Osteoblast (primary cell): ENCODE data around the gene LPXN. TPM values are rescaled to one million over a fixed set of nuclear protein-coding genes. Genes with fewer than 3 reads are reported as not detected.

Source experiments
- DNase-seq: peaks from one replicate; pipeline ENCODE4 v3.0.0; 2011; ENCODE audit warnings: low spot score, mixed read lengths; ENCODE audit not compliant: insufficient read length; ENCODE audit errors: missing footprints
- H2AFZ ChIP-seq: 2 replicates; pipeline ENCODE4 v1.6.0; 2011; ENCODE audit warnings: mild to moderate bottlenecking, low read length
- H3K27ac ChIP-seq: 2 replicates; pipeline ENCODE4 v1.5.1; 2011; ENCODE audit warnings: mild to moderate bottlenecking, low read depth, low read length, moderate library complexity
- H3K27me3 ChIP-seq: 2 replicates; pipeline ENCODE4 v1.6.0; 2012; ENCODE audit warnings: mild to moderate bottlenecking, control low read depth, inconsistent platforms, low read length, moderate library complexity; ENCODE audit not compliant: insufficient read depth
- H3K36me3 ChIP-seq: 2 replicates; pipeline ENCODE4 v1.5.1; 2011; ENCODE audit warnings: mild to moderate bottlenecking, low read length, control low read depth, moderate library complexity; ENCODE audit not compliant: insufficient read depth
- H3K4me1 ChIP-seq: 2 replicates; pipeline ENCODE4 v1.5.1; 2011; ENCODE audit warnings: mild to moderate bottlenecking, low read length, control low read depth, moderate library complexity; ENCODE audit not compliant: insufficient read depth
- H3K4me2 ChIP-seq: 2 replicates; pipeline ENCODE4 v1.6.0; 2011; ENCODE audit warnings: mild to moderate bottlenecking, low read length; ENCODE audit not compliant: insufficient read depth
- H3K4me3 ChIP-seq: fragments of 200-600 bp; sonication (generic); 3 replicates; pipeline ENCODE4 v1.5.1; 2012; ENCODE audit warnings: mild to moderate bottlenecking, low read length, inconsistent platforms; ENCODE audit not compliant: insufficient read depth
- H3K79me2 ChIP-seq: 2 replicates; pipeline ENCODE4 v1.6.0; 2012; ENCODE audit warnings: mild to moderate bottlenecking, low read length, control low read depth, inconsistent platforms; ENCODE audit not compliant: insufficient read depth
- H3K9me3 ChIP-seq: 2 replicates; pipeline ENCODE4 v1.5.1; 2011; ENCODE audit warnings: low read depth, low read length, control low read depth
- H4K20me1 ChIP-seq: 2 replicates; pipeline ENCODE4 v1.6.0; 2012; ENCODE audit warnings: mild to moderate bottlenecking, low read length, control low read depth; ENCODE audit not compliant: insufficient read depth
- total RNA-seq: library from RNA; depleted of rRNA; stranded (reverse); fragments of >200 nt; gene quantifications from 2 replicates; pipeline ENCODE4 v1.2.3, GENCODE V29; 2012
- TF ChIP-seq, protein P1 (sequence below): IDR thresholded peaks from 2 replicates; pipeline ENCODE4 v1.5.1; 2011; ENCODE audit warnings: mild to moderate bottlenecking, low read depth, low read length, moderate library complexity; ENCODE audit errors: extremely low read depth

The LPXN gene
- total RNA-seq, 1 donor = 14.5 TPM

DNA sequence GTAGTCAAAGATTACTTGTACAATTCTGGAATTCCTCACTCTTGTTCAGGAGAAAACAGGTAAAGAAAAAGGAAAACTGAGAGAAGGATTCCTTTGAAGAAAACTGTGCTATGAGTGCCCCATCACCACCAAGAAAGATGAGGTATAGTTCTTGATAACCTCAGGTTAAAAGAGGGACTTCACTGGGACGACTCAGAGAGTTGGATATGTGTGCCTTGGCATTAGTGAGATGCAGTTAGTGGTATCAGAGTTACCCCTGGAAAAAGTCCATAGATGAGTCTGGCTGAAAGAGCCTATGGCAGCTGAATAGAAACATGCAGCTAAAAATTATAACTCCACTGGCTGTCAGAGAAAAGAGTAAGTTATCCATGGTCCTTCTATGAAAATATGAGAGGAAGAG is 28.8 kb downstream of the LPXN start:
- Histone ChIP-seq H3K27me3 (no peaks in the 10 kb centered on the region), H2AFZ (no peak overlapping the region), H3K36me3 (peaks cover 33% of the 10 kb centered on the region), H4K20me1 (no peaks in the 10 kb centered on the region), H3K4me3 (no peak overlapping the region), H3K9me3 (no peaks in the 10 kb centered on the region), H3K4me2 (no peak overlapping the region), H3K27ac (no peak overlapping the region), H3K79me2 (no peaks in the 10 kb centered on the region), H3K4me1 (no peaks in the 10 kb centered on the region)
- no peak for DNase-seq
- TF ChIP-seq, protein P1, sequence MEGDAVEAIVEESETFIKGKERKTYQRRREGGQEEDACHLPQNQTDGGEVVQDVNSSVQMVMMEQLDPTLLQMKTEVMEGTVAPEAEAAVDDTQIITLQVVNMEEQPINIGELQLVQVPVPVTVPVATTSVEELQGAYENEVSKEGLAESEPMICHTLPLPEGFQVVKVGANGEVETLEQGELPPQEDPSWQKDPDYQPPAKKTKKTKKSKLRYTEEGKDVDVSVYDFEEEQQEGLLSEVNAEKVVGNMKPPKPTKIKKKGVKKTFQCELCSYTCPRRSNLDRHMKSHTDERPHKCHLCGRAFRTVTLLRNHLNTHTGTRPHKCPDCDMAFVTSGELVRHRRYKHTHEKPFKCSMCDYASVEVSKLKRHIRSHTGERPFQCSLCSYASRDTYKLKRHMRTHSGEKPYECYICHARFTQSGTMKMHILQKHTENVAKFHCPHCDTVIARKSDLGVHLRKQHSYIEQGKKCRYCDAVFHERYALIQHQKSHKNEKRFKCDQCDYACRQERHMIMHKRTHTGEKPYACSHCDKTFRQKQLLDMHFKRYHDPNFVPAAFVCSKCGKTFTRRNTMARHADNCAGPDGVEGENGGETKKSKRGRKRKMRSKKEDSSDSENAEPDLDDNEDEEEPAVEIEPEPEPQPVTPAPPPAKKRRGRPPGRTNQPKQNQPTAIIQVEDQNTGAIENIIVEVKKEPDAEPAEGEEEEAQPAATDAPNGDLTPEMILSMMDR = no peak

GRCh38 chr11:58531865-58532341 is 43.8 kb downstream of the LPXN start:
- no peaks in the 10 kb centered on the region for H3K27me3 ChIP-seq
- peaks cover 11% of the 10 kb centered on the region for H3K36me3 ChIP-seq
- H3K4me1 ChIP-seq = no peaks in the 10 kb centered on the region
- H2AFZ ChIP-seq = no peak overlapping the region
- no peak overlapping the region for H3K27ac ChIP-seq
- DNase-seq = no peak
- H3K79me2 ChIP-seq = no peaks in the 10 kb centered on the region
- no peak overlapping the region for H3K4me2 ChIP-seq
- TF ChIP-seq, protein P1 = no peak
- no peaks in the 10 kb centered on the region for H4K20me1 ChIP-seq
- no peak overlapping the region for H3K4me3 ChIP-seq
- H3K9me3 ChIP-seq = no peaks in the 10 kb centered on the region

DNA sequence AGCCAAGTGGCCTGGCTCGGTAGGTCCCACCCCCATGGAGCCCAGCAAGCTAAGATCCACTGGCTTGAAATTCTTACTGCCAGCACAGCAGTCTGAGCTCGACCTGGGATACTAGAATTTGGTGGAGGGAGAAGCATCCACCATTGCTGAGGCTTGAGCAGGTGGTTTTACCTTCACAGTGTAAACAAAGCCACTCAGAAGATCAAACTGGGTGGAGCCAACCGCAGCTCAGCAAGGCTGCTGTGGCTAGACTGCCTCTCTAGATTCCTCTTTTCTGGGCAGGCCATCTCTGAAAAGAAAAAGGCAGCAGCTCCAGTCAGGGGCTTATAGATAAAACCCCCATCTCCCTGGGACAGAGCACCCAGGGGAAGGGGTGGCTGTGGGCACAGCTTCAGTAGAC is 45.4 kb downstream of the LPXN start:
- H4K20me1 ChIP-seq = no peaks in the 10 kb centered on the region
- DNase-seq = no peak

DNA sequence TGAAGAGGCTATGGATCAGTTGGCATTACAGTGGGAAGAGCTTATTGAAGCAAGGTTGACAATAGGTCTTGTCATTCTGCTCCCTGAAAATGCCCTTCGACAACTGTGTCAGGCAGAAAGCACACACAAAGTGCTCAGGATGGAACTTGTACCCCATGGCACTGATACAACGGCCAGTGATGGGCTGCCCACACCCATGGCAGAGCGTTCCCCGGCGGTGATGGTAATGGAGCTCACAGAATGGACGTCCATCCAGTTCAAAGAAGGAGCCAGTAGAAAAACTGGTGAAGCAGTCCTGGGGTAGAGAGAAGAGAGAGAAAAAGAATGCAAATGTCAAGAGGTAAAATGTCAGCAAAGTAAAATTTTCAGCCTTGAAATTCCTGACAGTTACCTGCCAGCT is 48.2 kb downstream of the LPXN start:
- no peak for DNase-seq
- no peaks in the 10 kb centered on the region for H3K9me3 ChIP-seq
- no peak overlapping the region for H3K4me3 ChIP-seq
- no peaks in the 10 kb centered on the region for H3K27me3 ChIP-seq
- no peaks in the 10 kb centered on the region for H3K79me2 ChIP-seq
- TF ChIP-seq, protein P1 = no peak
- H3K4me1 ChIP-seq = peaks cover 4% of the 10 kb centered on the region
- H2AFZ ChIP-seq = no peak overlapping the region
- no peaks in the 10 kb centered on the region for H4K20me1 ChIP-seq
- H3K36me3 ChIP-seq = peaks cover 11% of the 10 kb centered on the region
- no peak overlapping the region for H3K4me2 ChIP-seq
- H3K27ac ChIP-seq = no peak overlapping the region

More for the DNA sequence above, 45.4 kb downstream of the LPXN start:
- H3K4me3 ChIP-seq = no peak overlapping the region
- TF ChIP-seq, protein P1 = no peak
- no peaks in the 10 kb centered on the region for H3K27me3 ChIP-seq
- H3K4me2 ChIP-seq = no peak overlapping the region
- no peaks in the 10 kb centered on the region for H3K9me3 ChIP-seq
- H3K36me3 ChIP-seq = peaks cover 11% of the 10 kb centered on the region
- H3K79me2 ChIP-seq = no peaks in the 10 kb centered on the region
- no peaks in the 10 kb centered on the region for H3K4me1 ChIP-seq
- H2AFZ ChIP-seq = no peak overlapping the region
- no peak overlapping the region for H3K27ac ChIP-seq
